COLO668 (cell line): Measurements from ENCODE around the gene PLK2.

ENCODE experiments used
- DNase-seq: peaks from one replicate; lab custom pipeline; 2025; ENCODE audit not compliant: unreplicated experiment; lab: John Stamatoyannopoulos, UW

Gene PLK2

GRCh38 chr5:58460002-58460731 lies at the start of gene PLK2:
PLK2 (minus strand) TSS chr5:58460086; CDS start chr5:58459959, 127 bp downstream.
- DNase-seq = peak; percentile 74

DNA sequence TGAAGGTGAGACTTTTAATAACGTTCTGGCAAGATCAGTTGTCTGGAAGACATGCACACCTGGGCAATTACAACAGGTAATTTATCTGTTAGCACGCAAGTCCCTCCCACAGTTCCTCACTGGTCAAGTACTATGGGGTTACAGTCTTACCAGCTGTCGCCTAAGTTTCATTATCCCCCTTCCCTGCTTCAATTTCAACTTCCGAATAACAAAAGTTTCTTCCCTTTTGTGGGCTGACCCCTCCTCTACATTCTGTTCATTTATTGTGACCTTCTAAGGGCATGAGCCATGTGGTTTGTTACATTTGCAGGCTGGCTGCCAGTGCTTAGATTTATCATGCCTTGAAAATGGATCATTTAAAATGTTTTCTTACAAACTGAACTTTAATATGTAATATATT lies 47.8 kb upstream of the PLK2 start:
- no peak for DNase-seq

- no peak for DNase-seq
Observed at GRCh38 chr5:58505971-58506640, 46.2 kb upstream of the PLK2 start.

- no peak for DNase-seq
Observed at GRCh38 chr5:58505502-58505901, 45.6 kb upstream of the PLK2 start.

DNA sequence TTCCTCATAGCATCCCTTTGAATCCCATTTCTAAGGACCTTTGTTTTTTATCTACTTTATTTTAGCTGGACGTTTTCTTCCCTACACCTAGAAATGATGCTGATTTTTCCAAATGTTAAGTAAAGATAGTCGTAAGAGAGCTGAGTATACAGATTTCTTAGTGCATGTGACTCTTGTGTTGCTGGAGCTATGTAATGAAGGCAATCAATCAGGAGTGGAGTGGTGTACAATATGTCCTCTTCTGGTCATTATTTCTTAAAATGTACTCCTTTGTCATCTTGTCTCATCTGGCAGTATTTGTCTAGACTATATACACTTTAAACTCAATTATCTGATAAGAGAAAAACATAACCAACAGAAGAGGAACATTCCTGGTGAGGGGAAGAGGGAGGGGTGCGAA lies 44.9 kb upstream of the PLK2 start:
- no peak for DNase-seq

- no peak for DNase-seq
Observed at GRCh38 chr5:58503390-58504046, 43.6 kb upstream of the PLK2 start.

DNA sequence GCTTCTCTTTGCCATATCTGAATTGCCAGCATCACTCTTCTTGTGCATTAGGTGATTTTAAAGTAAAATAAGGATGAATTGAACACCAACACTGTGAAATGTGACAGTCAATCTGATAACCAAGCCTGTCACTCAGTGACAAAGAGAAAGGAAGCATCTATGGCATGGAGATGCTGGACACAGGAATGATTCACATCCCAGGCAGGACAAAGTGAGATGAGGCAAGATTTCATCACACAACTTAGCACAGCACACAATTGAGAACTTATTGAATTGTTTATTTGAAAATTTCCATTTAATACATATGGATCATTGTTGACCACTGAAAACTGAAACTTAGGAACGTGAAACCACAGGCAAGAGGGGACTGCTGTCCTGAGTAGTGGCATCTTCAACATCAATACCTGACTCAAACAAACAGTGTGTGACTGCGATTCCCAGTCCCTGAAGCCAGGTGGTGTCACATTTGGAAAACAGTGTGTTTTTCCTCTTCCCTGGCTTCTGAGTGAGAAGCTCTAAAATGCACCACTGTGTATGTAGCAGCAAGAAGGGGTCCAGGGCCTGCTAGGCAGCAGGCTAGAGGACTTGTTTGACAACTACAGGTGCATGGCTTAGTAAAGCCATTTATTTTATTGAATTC lies 42.0 kb upstream of the PLK2 start:
- no peak for DNase-seq

- no peak for DNase-seq
Observed at GRCh38 chr5:58499941-58500340, 40.1 kb upstream of the PLK2 start.

GRCh38 chr5:58499231-58499630 lies 39.3 kb upstream of the PLK2 start:
- DNase-seq = no peak

DNA sequence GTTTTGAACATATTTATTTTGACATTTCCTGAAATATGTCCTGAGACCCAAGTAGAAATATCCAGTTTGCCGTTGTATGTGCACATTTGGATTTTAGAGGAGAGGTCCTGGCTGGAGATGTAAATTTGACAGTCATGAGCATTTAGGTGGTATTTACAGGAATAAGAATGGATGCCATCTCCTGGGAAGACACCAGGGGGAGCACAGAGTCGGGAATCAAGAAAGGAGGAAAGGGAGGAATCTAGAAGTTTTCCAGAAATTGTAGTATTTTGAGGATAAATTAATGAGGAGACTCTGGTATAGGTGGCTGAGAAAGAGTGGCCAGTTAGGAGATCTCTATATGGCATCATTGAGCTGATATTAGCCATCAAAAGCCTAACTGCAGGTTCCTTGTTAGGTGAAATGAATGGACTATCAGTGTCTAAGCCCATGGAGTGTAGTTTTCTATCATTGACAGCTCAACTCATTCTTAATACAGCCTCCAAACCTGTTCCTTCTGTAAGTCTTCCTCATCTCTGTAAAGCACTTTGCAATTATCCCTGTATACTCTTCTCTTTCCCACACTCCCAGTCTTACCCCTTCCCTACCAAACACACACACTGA lies 38.6 kb upstream of the PLK2 start:
- DNase-seq = peak; percentile 4

- no peak for DNase-seq
Observed at GRCh38 chr5:58497921-58498320, 38.0 kb upstream of the PLK2 start.

- no peak for DNase-seq
Observed at GRCh38 chr5:58497386-58497785, 37.5 kb upstream of the PLK2 start.

- DNase-seq = no peak
Observed at GRCh38 chr5:58496488-58496887, 36.6 kb upstream of the PLK2 start.

- DNase-seq = no peak
Observed at GRCh38 chr5:58493141-58493540, 33.3 kb upstream of the PLK2 start.

DNA sequence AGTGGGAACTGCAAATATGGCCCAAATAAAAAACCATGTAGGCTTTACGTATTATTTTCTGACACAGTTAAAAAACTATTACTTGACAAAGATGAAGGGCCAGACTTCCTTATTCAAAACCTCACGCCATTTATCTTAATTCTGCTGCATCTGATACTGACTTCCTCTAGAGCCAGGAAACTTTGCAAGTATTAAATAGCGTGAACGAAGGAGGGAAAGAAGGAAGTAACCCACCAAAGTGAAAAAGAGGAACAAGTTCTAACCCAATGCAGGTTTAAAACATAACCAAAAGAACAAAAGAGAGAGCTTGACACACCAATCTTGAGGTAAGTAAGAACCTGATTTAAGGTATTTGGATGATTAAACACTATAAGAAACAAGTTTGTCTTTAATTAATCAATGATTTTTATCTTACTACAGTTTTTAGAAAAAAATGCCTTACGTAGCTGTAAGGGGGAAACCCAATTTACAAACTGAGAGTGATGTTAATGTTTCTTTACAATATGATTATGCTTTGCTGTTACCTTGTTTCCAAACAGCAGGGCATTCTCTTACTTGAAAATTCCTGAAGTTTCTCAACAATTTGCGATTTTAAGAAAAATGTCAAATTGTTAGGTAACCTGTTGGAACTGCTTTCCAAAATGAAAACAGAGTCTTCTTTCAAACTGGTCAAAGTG lies 31.5 kb upstream of the PLK2 start, which contains the start of gene GAPT:
GAPT (plus strand) TSS at position 220 of the 677 bp plus-strand sequence. CDS start 3,102 bp downstream, outside the sequence.
- no peak for DNase-seq

- DNase-seq = no peak
Observed at GRCh38 chr5:58490402-58491050, 30.6 kb upstream of the PLK2 start.

DNA sequence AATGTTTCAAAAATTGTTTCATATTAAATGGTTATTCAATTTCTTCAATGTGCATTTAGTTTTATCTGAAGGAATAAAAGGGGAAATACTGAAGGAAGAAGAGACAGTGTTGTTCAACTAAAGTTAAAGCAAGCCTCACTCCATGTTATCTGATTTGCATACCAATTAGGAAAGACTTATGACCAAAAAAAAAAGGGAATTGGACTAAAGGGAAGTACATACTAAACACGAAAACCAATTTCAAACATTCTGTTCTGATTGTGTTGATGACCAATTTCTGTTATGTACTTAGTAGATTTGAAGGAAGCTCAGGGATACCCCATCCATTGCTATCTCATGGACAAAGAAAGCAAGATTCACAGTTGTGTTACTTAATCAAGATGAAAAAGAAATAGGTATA lies 26.4 kb upstream of the PLK2 start:
- no peak for DNase-seq

GRCh38 chr5:58484505-58484904 lies 24.6 kb upstream of the PLK2 start:
- no peak for DNase-seq

- DNase-seq = no peak
Observed at GRCh38 chr5:58482536-58482935, 22.6 kb upstream of the PLK2 start.

DNA sequence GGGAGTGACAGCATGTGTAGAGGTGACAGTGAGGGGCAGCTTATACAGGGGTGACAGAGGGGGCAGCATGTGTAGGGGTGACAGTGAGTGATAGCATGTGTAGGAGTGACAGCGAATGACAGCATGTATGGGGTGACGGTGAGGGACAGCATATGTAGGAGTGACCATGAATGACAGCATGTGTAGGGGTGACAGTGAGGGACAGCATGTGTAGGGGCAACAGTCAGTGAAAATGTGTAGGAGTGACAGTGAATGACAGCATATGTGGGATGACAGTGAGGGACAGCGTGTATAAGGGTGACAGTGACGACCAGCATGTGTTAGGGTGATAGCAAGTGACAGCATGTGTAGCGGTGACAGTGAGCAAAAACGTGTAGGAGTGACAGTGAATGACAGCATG lies 21.9 kb upstream of the PLK2 start:
- DNase-seq = no peak
